Tibial nerve (tissue), 4 donors: Measurements from ENCODE around the gene LPAR6. TPM values are rescaled to one million over a fixed set of nuclear protein-coding genes. Genes with fewer than 3 reads are reported as not detected.
A peak's percentile ranks its signal among the peaks of the same experiment; 100 is the strongest.

ENCODE experiments used
- DNase-seq, 2 donors: peaks; one replicate each; pipeline ENCODE4 v3.0.0-alpha.2; 2019; ENCODE audit warnings: low spot score in 2 of 2
- H3K27ac ChIP-seq, 4 donors: fragments of 200-600 bp; sonication (generic) in 3 of 4; one replicate each; pipeline ENCODE4 v1.5.1; 2017 to 2019; ENCODE audit warnings: mild to moderate bottlenecking in 1 of 4
- H3K27me3 ChIP-seq, 2 donors: fragments of 200-600 bp; sonication (generic) in 1 of 2; one replicate each; pipeline versions ENCODE4 v1.5.1 to v1.6.0; 2017 to 2019
- H3K36me3 ChIP-seq, 3 donors: fragments of 200-600 bp; sonication (generic); one replicate each; pipeline ENCODE4 v1.5.1; 2018 to 2019
- H3K4me1 ChIP-seq, 4 donors: fragments of 200-600 bp; sonication (generic) in 3 of 4; one replicate each; pipeline ENCODE4 v1.5.1; 2017 to 2019
- H3K4me3 ChIP-seq, 4 donors: fragments of 200-600 bp; sonication (generic) in 3 of 4; one replicate each; pipeline ENCODE4 v1.5.1; 2017 to 2019; ENCODE audit warnings: mild to moderate bottlenecking in 1 of 4, moderate library complexity in 1 of 4
- H3K9me3 ChIP-seq, 4 donors: fragments of 200-600 bp; sonication (generic) in 3 of 4; one replicate each; pipeline ENCODE4 v1.5.1; 2017 to 2019
- CTCF ChIP-seq, 5 experiments: fragments of 200-600 bp in 3 of 5; fragments of 450-650 bp in 2 of 5; sonication (generic) in 3 of 5; IDR thresholded peaks; one replicate each; pipeline ENCODE4 v1.5.1; 2016 to 2019; ENCODE audit warnings: antibody characterized with exemption in 5 of 5, mild to moderate bottlenecking in 3 of 5, moderate library complexity in 2 of 5
- EP300 ChIP-seq, 2 donors: sonication (generic); formaldehyde crosslinking; IDR thresholded peaks; one replicate each; pipeline ENCODE4 v1.6.1; 2017; ENCODE audit warnings: antibody characterized with exemption in 2 of 2, mild to moderate bottlenecking in 1 of 2
- POLR2A ChIP-seq, 2 donors: fragments of 450-650 bp; IDR thresholded peaks; one replicate each; pipeline ENCODE4 v1.6.1; 2017; ENCODE audit warnings: antibody characterized with exemption in 2 of 2, mild to moderate bottlenecking in 2 of 2, moderate library complexity in 2 of 2
- WGBS, 2 donors: methylation state at CpG; one replicate each; pipeline ENCODE4 v1.1.5; 2018; 5-methylcytosine and 5-hydroxymethylcytosine counted together
- total RNA-seq, 4 donors: library from RNA; depleted of rRNA; stranded (reverse); fragments of >200 nt; gene quantifications; one replicate each; pipeline ENCODE4 v1.1.0, GENCODE V29; 2016

Gene LPAR6
- total RNA-seq, 4 donors from 2014 or later: 19.9 to 28.6 (median 23.6) TPM

GRCh38 chr13:48437371-48437770, 24.5 kb upstream of the LPAR6 start:
- WGBS, 2 donors: 3 to 5% methylated on average over 3 of the region's 3 CpGs
- Histone ChIP-seq H3K4me3 (no peak overlapping the region), H3K4me1 (peaks cover 0 to 46% (median 8%) of the 10 kb centered on the region in 4 donors), H3K9me3 (no peaks in the 10 kb centered on the region), H3K36me3 (no peaks in the 10 kb centered on the region), H3K27ac (peak overlapping the region in 2 of 4 donors; percentile 45 to 46), H3K27me3 (no peaks in the 10 kb centered on the region)
- DNase-seq: peak; percentile 57 to 66
- TF ChIP-seq EP300 (IDR thresholded peaks at IDR 0.05) (peak in 1 of 2 donors; percentile 24), CTCF (IDR thresholded peaks at IDR 0.05) (no peak), POLR2A (IDR thresholded peaks at IDR 0.05) (no peak)

- H3K4me1 ChIP-seq: peaks cover 3 to 52% (median 11%) of the 10 kb centered on the region in 4 donors
- H3K4me3 ChIP-seq: no peak overlapping the region
- H3K27me3 ChIP-seq: no peaks in the 10 kb centered on the region
- WGBS, 2 donors: 59 to 63% methylated on average over 2 of the region's 2 CpGs
- H3K27ac ChIP-seq: peak overlapping the region in 2 of 4 donors; percentile 45 to 58
- TF ChIP-seq EP300 (IDR thresholded peaks at IDR 0.05) (no peak), POLR2A (IDR thresholded peaks at IDR 0.05) (no peak), CTCF (IDR thresholded peaks at IDR 0.05) (no peak)
- DNase-seq: no peak
- no peaks in the 10 kb centered on the region for H3K36me3 ChIP-seq
- H3K9me3 ChIP-seq: no peaks in the 10 kb centered on the region
These were observed 23.9 kb upstream of the LPAR6 start for GRCh38 chr13:48436661-48437288.

- Histone ChIP-seq H3K27ac (no peak overlapping the region), H3K9me3 (no peaks in the 10 kb centered on the region), H3K27me3 (no peaks in the 10 kb centered on the region), H3K4me3 (no peak overlapping the region), H3K4me1 (peaks cover 5 to 66% (median 13%) of the 10 kb centered on the region in 4 donors), H3K36me3 (no peaks in the 10 kb centered on the region)
- DNase-seq: no peak
- TF ChIP-seq POLR2A (IDR thresholded peaks at IDR 0.05) (no peak), EP300 (IDR thresholded peaks at IDR 0.05) (no peak), CTCF (IDR thresholded peaks at IDR 0.05) (no peak)
- WGBS, 2 donors: 89 to 94% methylated on average over 3 of the region's 3 CpGs
These were observed 21.3 kb upstream of the LPAR6 start for GRCh38 chr13:48434200-48434599.

- Histone ChIP-seq H3K36me3 (no peaks in the 10 kb centered on the region), H3K4me3 (no peak overlapping the region), H3K27ac (peak overlapping the region in 3 of 4 donors; percentile 4 to 77 (median 66)), H3K4me1 (peaks cover 5 to 57% (median 14%) of the 10 kb centered on the region in 4 donors), H3K27me3 (no peaks in the 10 kb centered on the region), H3K9me3 (no peaks in the 10 kb centered on the region)
- TF ChIP-seq EP300 (IDR thresholded peaks at IDR 0.05) (no peak), CTCF (IDR thresholded peaks at IDR 0.05) (no peak), POLR2A (IDR thresholded peaks at IDR 0.05) (no peak)
- WGBS, 2 donors: 11 to 20% methylated on average over 2 of the region's 2 CpGs
- DNase-seq: no peak
These were observed 19.2 kb upstream of the LPAR6 start for GRCh38 chr13:48431987-48432615.

- WGBS, 2 donors: 22% methylated on average over 5 of the region's 5 CpGs
- Histone ChIP-seq H3K27ac (peak overlapping the region in 3 of 4 donors; percentile 4 to 77 (median 66)), H3K36me3 (peaks cover 0 to 5% (median 0%) of the 10 kb centered on the region in 3 donors), H3K27me3 (no peaks in the 10 kb centered on the region), H3K4me3 (no peak overlapping the region), H3K9me3 (no peaks in the 10 kb centered on the region), H3K4me1 (peaks cover 5 to 50% (median 11%) of the 10 kb centered on the region in 4 donors)
- DNase-seq: no peak
- no peak for TF ChIP-seq CTCF (IDR thresholded peaks at IDR 0.05)
- TF ChIP-seq POLR2A (IDR thresholded peaks at IDR 0.05): no peak
- TF ChIP-seq EP300 (IDR thresholded peaks at IDR 0.05): no peak
These were observed 18.5 kb upstream of the LPAR6 start for GRCh38 chr13:48431431-48431830.
